Body of pancreas (tissue), 4 donors: ENCODE data around the gene NT5M. TPM values are rescaled to one million over a fixed set of nuclear protein-coding genes. Genes with fewer than 3 reads are reported as not detected.
A peak's percentile ranks its signal among the peaks of the same experiment; 100 is the strongest.

Experiments used
- ATAC-seq: fragments of 150-250 bp; one replicate; pipeline ENCODE4 v1.9.1; 2016
- DNase-seq, 4 donors: peaks; one replicate each; pipeline ENCODE4 v3.0.0-alpha.2; 2019
- H3K27ac ChIP-seq, 4 donors: fragments of 200-600 bp; sonication (generic); 1 replicate in 3 of 4; 2 replicates in 1 of 4; pipeline versions ENCODE4 v1.5.1 to v1.6.1; 2016 to 2019; ENCODE audit warnings: mild to moderate bottlenecking in 1 of 4, mixed read lengths in 1 of 4, moderate library complexity in 1 of 4
- H3K27me3 ChIP-seq, 2 donors: fragments of 200-600 bp; sonication (generic); one replicate each; pipeline ENCODE4 v1.6.0; 2016; ENCODE audit warnings: mild to moderate bottlenecking in 1 of 2
- H3K36me3 ChIP-seq, 2 donors: fragments of 200-600 bp; sonication (generic); replicated peaks in 1 of 2; 2 replicates each; pipeline ENCODE4 v1.5.1; 2016; ENCODE audit warnings: low read depth in 2 of 2; ENCODE audit not compliant: insufficient read depth in 1 of 2
- H3K4me1 ChIP-seq: fragments of 200-600 bp; sonication (generic); one replicate; pipeline ENCODE4 v1.6.0; 2016
- H3K4me3 ChIP-seq, 2 donors: fragments of 200-600 bp; sonication (generic); 1 replicate in 1 of 2; 2 replicates in 1 of 2; pipeline ENCODE4 v1.5.1; 2016 to 2019
- H3K9me3 ChIP-seq, 3 donors: fragments of 200-600 bp; sonication (generic); 1 replicate in 2 of 3; 2 replicates in 1 of 3; pipeline ENCODE4 v1.5.1; 2016
- CTCF ChIP-seq, 7 experiments: fragments of 450-650 bp in 4 of 7; fragments of 200-600 bp in 3 of 7; sonication (generic) in 3 of 7; IDR thresholded peaks; one replicate each; pipeline ENCODE4 v1.5.1; 2016 to 2019; ENCODE audit warnings: antibody characterized with exemption in 7 of 7
- POLR2A ChIP-seq, 3 donors: fragments of 450-650 bp; IDR thresholded peaks; one replicate each; pipeline ENCODE4 v1.6.1; 2016; ENCODE audit warnings: antibody characterized with exemption in 3 of 3, mild to moderate bottlenecking in 2 of 3
- WGBS, 2 donors: methylation state at CpG; one replicate each; pipeline ENCODE4 v1.1.5; 2017; 5-methylcytosine and 5-hydroxymethylcytosine counted together
- intact Hi-C: fragments of 100-400 bp; cut with DNase I; formaldehyde crosslinking; loops from one replicate; pipeline ENCODE4 v1.15.1; 2023
- total RNA-seq, 2 donors: library from RNA; depleted of rRNA; stranded (reverse); fragments of >200 nt; gene quantifications; one replicate each; pipeline ENCODE4 v1.1.0, GENCODE V29; 2016

NT5M gene
- total RNA-seq, 2 donors from 2014 or later: 1.0 to 1.3 TPM

- Histone ChIP-seq H3K9me3 (no peaks in the 10 kb centered on the region), H3K4me1 (no peaks in the 10 kb centered on the region), H3K36me3 (no peaks in the 10 kb centered on the region), H3K27ac (no peak overlapping the region), H3K4me3 (no peak overlapping the region), H3K27me3 (no peaks in the 10 kb centered on the region)
- no peak for ATAC-seq
- intact Hi-C loops: loop anchor here (2.0 to 5.0 kb wide), 3 partner anchors 150 to 289 kb away; no protein-coding TSS in a partner anchor
- DNase-seq: peak in 1 of 4 donors; percentile 26
- TF ChIP-seq CTCF (IDR thresholded peaks at IDR 0.05): no peak
- TF ChIP-seq POLR2A (IDR thresholded peaks at IDR 0.05): no peak
- 50 to 61% methylated on average over 19 to 32 of the region's 35 CpGs for WGBS, 2 donors
Observed at GRCh38 chr17:17351901-17352781, 49.0 kb downstream of the NT5M start.

GRCh38 chr17:17352836-17353624 is 49.9 kb downstream of the NT5M start:
- intact Hi-C loops: loop anchor here (5.0 kb wide), 2 partner anchors 149 to 219 kb away; no protein-coding TSS in a partner anchor
- H3K27me3 ChIP-seq: no peaks in the 10 kb centered on the region
- no peaks in the 10 kb centered on the region for H3K36me3 ChIP-seq
- WGBS, 2 donors: 71 to 83% methylated on average over 13 to 14 of the region's 14 CpGs
- H3K9me3 ChIP-seq: no peaks in the 10 kb centered on the region
- no peak for DNase-seq
- no peak overlapping the region for H3K4me3 ChIP-seq
- no peak for ATAC-seq
- no peak for TF ChIP-seq CTCF (IDR thresholded peaks at IDR 0.05)
- TF ChIP-seq POLR2A (IDR thresholded peaks at IDR 0.05): no peak
- H3K27ac ChIP-seq: no peak overlapping the region
- no peaks in the 10 kb centered on the region for H3K4me1 ChIP-seq

- Histone ChIP-seq H3K36me3 (no peaks in the 10 kb centered on the region), H3K27ac (no peak overlapping the region), H3K4me1 (no peaks in the 10 kb centered on the region), H3K9me3 (no peaks in the 10 kb centered on the region), H3K4me3 (no peak overlapping the region), H3K27me3 (no peaks in the 10 kb centered on the region)
- WGBS, 2 donors: 69 to 78% methylated on average over 15 of the region's 15 CpGs
- ATAC-seq (no peak), DNase-seq (no peak)
- TF ChIP-seq CTCF (IDR thresholded peaks at IDR 0.05) (no peak), POLR2A (IDR thresholded peaks at IDR 0.05) (no peak)
- intact Hi-C loops: loop anchor here (5.0 kb wide), 2 partner anchors 148 to 218 kb away; no protein-coding TSS in a partner anchor
Observed at GRCh38 chr17:17353625-17354484, 50.7 kb downstream of the NT5M start.

GRCh38 chr17:17354560-17355349 is 51.6 kb downstream of the NT5M start:
- TF ChIP-seq CTCF (IDR thresholded peaks at IDR 0.05) (peak; percentile 65 to 88 (median 87)), POLR2A (IDR thresholded peaks at IDR 0.05) (no peak)
- Histone ChIP-seq H3K4me1 (no peaks in the 10 kb centered on the region), H3K36me3 (no peaks in the 10 kb centered on the region), H3K27ac (no peak overlapping the region), H3K4me3 (no peak overlapping the region), H3K27me3 (no peaks in the 10 kb centered on the region), H3K9me3 (no peaks in the 10 kb centered on the region)
- intact Hi-C loops: loop anchor here (5.0 kb wide), 2 partner anchors 148 to 218 kb away; no protein-coding TSS in a partner anchor
- DNase-seq (peak; percentile 65 to 75 (median 70)), ATAC-seq (peak; percentile 75)
- 27 to 29% methylated on average over 14 of the region's 14 CpGs for WGBS, 2 donors
